GM12873 (cell line): ENCODE results near the gene CDC37L1.
A peak's percentile ranks its signal among the peaks of the same experiment; 100 is the strongest.

Experiments
- TF ChIP-seq, protein P1 (sequence below): IDR thresholded peaks from 2 replicates; pipeline ENCODE4 v1.5.1; 2012; ENCODE audit warnings: low read depth, mild to moderate bottlenecking, moderate library complexity, low read length, control low read depth; ENCODE audit not compliant: insufficient read depth; ENCODE audit errors: missing control alignments

CDC37L1 gene

DNA sequence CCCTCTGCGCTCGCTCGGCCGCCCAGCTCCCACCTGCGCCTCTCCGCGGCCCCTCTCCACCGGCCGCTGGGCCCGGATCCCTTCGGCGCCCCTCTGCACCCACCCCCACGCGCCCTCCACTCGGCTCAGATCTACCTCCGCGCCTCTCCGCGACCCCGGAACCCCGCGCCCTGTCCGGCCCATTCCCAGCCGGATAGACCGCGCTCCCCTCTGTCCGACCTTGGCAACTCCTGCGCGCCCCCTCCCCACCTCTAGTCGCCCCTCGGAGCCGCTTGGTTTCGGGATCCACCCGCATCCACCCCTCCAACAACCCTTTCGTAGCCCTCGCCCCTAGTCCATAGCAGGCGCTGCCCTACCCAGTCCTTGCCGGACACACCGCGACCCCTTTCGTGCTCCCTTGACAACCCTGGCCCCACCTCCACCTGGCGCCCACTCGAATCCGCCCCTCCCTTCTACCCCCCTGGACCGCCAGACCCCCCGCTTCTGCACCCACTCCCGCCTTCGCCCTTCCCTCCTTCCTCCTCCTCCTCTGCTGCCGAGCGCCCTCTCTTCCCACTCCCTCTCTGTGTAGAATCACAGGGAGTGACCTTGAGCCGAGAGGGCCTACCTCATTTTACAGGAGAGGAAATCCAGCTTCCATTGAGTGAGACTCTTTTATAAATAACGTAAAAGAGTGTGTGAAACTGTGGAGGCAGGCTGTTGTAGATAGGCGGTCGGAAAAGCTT, 62.2 kb downstream of the CDC37L1 start:
- TF ChIP-seq, protein P1, sequence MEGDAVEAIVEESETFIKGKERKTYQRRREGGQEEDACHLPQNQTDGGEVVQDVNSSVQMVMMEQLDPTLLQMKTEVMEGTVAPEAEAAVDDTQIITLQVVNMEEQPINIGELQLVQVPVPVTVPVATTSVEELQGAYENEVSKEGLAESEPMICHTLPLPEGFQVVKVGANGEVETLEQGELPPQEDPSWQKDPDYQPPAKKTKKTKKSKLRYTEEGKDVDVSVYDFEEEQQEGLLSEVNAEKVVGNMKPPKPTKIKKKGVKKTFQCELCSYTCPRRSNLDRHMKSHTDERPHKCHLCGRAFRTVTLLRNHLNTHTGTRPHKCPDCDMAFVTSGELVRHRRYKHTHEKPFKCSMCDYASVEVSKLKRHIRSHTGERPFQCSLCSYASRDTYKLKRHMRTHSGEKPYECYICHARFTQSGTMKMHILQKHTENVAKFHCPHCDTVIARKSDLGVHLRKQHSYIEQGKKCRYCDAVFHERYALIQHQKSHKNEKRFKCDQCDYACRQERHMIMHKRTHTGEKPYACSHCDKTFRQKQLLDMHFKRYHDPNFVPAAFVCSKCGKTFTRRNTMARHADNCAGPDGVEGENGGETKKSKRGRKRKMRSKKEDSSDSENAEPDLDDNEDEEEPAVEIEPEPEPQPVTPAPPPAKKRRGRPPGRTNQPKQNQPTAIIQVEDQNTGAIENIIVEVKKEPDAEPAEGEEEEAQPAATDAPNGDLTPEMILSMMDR: no peak

DNA sequence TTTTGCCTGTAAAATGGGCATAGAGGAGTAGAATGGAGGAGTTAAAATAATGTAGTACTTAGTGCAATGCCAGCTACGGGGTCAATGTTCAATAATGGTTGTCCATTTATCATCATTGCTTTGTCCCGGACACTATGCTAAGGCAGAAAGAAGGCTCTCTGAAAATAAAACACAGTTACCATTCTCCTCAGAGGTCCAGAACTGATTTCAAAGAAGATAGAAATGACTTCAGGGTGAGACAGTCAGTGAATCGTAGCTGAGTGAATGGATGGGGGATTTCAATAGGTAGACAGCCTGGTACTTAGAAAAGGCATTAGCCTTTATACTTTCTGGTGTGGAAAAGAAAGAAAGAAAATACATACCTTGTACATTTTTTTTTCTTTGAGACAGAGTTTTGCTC, 62.9 kb downstream of the CDC37L1 start:
- TF ChIP-seq, protein P1: no peak

DNA sequence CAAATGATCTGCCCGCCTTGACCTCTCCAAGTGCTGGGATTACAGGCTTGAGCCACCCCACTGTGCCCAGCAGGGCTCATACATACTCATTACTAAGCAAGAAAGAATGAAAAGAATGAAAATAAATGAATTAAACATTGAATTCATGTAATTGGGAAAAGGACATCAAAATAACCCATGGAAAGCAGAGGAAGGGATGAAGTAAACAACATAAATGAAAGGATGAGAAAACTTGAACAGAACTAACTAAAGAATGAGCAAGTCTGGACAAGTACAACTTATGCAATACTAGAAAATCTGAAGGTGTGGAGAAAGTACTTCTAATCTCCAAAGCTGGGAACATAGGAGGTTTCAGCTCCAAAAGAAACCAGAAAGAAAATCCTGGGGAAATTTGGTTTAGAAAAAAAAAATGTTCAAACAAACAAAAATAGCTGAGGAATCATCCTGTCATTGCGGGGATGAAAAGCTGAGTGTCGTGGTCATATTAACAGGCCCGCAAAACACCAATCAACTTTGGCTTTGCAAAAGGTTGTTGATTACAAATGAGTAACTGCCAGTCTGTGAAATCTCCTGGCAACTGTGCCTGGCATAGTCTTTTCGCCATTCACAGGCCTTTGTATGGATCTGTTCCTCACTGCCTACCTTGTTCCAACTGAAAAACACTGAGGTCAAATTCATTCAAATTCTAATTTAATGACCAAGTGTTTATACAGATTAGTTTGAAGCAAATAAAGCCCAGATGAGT, 63.9 kb downstream of the CDC37L1 start:
- TF ChIP-seq, protein P1: no peak

DNA sequence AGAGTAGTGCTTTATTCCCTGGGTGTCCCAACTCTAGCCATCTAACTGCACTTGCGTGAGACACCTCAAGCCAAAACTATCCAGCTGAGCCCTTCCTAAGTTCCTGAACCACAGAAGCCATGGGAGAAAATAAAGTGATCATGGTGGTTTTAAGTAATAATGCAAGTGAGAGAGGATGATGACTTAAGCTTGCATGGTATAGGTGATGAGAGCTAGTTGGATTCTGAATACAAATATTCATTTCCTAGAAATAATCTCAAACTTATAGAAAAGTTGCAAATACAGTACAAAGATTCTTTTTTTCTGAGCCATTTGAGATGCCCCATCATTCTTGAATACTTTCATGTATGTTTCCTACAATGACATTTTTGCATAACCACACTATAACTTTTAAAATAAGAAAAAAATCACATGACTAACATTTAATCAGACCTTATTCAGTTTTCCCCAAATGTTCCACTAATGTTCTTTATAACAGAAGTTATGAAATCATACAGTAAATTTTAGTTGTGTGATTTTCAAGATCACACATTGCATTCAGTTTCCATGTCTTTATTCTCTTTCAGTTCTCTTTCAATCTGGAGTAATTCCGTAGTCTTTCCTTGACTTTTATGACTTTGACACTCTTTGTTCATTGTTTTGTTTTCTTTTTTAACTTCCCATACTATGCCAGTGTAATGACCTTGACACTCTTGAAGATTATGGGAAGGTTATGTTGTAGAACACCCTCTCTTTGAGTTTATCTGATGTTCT, 67.1 kb downstream of the CDC37L1 start:
- TF ChIP-seq, protein P1: no peak

DNA sequence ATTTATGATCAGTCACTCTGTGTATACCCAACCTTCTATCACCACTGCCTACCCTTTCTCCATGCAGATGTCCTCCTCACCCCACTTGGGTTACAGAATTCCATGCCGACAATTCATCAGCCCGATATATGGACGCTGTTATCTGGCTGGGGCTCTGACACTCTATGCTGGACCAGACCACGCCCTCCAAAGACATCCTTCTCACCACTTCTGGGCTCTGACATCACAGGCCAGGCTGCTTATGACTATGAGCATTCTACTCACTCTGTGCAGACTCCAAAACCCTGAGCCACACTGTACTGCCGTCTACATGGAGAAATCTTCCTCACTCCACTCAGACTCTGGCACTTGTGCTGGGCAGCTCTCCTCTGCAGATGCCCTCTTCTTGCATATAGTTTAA, 69.2 kb downstream of the CDC37L1 start:
- TF ChIP-seq, protein P1: no peak

DNA sequence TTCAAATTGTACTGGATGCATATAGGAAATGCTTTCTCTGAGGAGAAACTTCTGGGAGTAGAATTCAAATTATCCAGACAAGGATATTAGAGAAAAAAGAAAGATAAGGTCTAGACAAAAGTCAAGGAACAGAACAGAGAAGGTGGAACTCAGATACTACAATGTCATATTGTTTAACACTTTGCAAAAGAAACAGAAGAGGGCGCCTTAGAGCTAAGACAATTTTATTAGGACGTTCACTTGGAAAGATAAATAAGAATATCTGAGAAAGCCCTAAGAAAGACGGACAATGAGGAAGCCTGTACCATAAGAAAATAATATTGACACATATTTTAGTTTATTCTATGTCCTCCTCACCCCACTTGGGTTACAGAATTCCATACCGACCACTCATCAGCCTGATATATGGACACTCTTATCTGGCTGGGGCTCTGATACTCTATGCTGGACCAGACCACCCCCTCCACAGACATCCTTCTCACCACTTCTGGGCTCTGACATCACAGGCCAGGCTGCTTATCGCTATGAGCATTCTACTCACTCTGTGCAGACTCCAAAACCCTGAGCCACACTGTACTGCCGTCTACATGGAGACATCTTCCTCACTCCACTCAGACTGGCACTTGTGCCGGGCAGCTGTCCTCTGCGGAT, 70.8 kb downstream of the CDC37L1 start:
- TF ChIP-seq, protein P1: peak; percentile 56

DNA sequence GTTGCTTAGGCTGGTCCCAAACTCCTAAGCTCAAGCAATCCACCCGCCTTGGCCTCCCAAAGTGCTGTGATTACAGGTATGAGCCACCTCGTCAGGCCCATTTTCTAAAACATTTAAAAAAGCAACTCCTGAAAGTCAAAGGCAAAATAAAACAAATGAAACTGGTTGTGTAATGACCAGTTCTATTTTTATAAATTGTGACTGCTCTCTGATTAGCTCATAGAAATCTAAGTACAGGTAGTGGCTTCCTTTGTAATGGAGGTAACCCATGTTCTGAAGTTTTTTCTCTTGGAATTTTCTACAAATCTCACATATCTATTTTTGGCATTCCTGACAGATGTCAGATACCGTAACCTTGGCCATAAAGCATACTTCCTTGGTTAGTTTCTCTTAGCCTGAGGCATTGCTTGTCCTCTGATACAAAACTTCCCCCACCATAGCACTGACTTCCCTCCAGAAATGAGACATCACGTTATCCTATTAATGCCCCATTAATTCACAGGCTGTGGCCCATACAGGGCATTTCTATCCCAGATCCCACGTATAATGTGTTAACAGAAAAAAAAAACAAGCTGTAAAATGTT, 75.7 kb downstream of the CDC37L1 start:
- TF ChIP-seq, protein P1: no peak
